Epidermal melanocyte (primary cell): ENCODE results near the gene ZNF585A.
A peak's percentile ranks its signal among the peaks of the same experiment; 100 is the strongest.
"Not testable (repeated sequence)": the region's sequence is repeated elsewhere in the genome, so short reads cannot be mapped to it uniquely, and the experiment has no call there.

Experiments used
- DNase-seq: peaks from one replicate; pipeline ENCODE4 v3.0.0; 2011; ENCODE audit warnings: low spot score; ENCODE audit not compliant: insufficient read length

Gene ZNF585A

GRCh38 chr19:37172368-37173366, at the start of gene ZNF585A:
ZNF585A (minus strand) TSS chr19:37172695; CDS start chr19:37169910, 2,785 bp downstream.
- peak; percentile 69 for DNase-seq

GRCh38 chr19:37221136-37221535, 48.6 kb upstream of the ZNF585A start:
- no peak for DNase-seq

GRCh38 chr19:37220383-37220782, 47.9 kb upstream of the ZNF585A start:
- DNase-seq, result no peak

GRCh38 chr19:37218592-37218935, 46.1 kb upstream of the ZNF585A start:
- DNase-seq, result no peak

GRCh38 chr19:37217775-37218591, 45.5 kb upstream of the ZNF585A start, which contains the start of gene ZNF383:
ZNF383 (plus strand) TSS chr19:37218214; CDS start chr19:37230454, 12,240 bp downstream.
- DNase-seq, result peak; percentile 90

- DNase-seq, result no peak
Observed at GRCh38 chr19:37217480-37217774, 44.9 kb upstream of the ZNF585A start.

GRCh38 chr19:37197768-37198167, 25.3 kb upstream of the ZNF585A start:
- no peak for DNase-seq

GRCh38 chr19:37197115-37197514, 24.6 kb upstream of the ZNF585A start:
- DNase-seq, result not testable (repeated sequence)

GRCh38 chr19:37195248-37195647, 22.8 kb upstream of the ZNF585A start:
- DNase-seq, result not testable (repeated sequence)

GRCh38 chr19:37186071-37186470, 13.6 kb upstream of the ZNF585A start:
- DNase-seq, result not testable (repeated sequence)

- no peak for DNase-seq
Observed at GRCh38 chr19:37165635-37166034, 6.9 kb downstream of the ZNF585A start.

GRCh38 chr19:37160153-37160552, 12.3 kb downstream of the ZNF585A start:
- no peak for DNase-seq

- no peak for DNase-seq
Observed at GRCh38 chr19:37148214-37148613, 24.3 kb downstream of the ZNF585A start.

GRCh38 chr19:37136111-37136510, 36.4 kb downstream of the ZNF585A start:
- no peak for DNase-seq

GRCh38 chr19:37128821-37129177, 43.7 kb downstream of the ZNF585A start:
- DNase-seq, result no peak

- DNase-seq, result no peak
Observed at GRCh38 chr19:37127999-37128820, 44.3 kb downstream of the ZNF585A start.

- DNase-seq, result not testable (repeated sequence)
Observed at GRCh38 chr19:37122093-37122492, 50.4 kb downstream of the ZNF585A start.

GRCh38 chr19:37114001-37114400, 58.5 kb downstream of the ZNF585A start:
- no peak for DNase-seq

- DNase-seq, result not testable (repeated sequence)
Observed at GRCh38 chr19:37111753-37112152, 60.7 kb downstream of the ZNF585A start.

- DNase-seq, result not testable (repeated sequence)
Observed at GRCh38 chr19:37104135-37104534, 68.4 kb downstream of the ZNF585A start.

GRCh38 chr19:37098570-37098969, 73.9 kb downstream of the ZNF585A start:
- no peak for DNase-seq
